ENCODE data around the gene PPCDC.

DNA sequence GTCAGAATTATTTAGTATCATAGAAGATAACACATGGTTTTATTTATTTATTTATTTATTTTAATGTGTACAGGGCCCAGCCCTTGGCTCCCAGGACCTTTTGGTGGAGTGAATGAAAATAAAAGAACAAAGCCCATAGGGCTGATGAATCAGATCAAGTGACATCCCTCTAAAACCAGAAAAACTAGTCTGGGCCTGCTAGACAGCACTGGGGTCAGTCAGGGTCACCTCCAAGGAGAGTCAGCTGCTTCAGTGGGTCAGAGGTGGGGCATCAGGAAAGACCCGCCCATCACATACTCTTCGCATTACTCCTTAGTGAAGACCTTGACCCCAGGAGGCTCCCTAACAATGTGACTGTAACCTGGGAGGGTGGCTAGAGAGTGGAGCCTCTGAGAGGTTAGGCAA lies 12.8 kb downstream of the PPCDC start:
- TF ChIP-seq CREB5 (CRISPR knock-in tag; IDR thresholded peaks at IDR 0.05; ENCODE audit: low read depth), result no peak
- TF ChIP-seq ZNF565 (CRISPR knock-in tag; conservative IDR thresholded peaks at IDR 0.05; ENCODE audit: low read depth), result no peak
- no peak for TF ChIP-seq CSDC2 (CRISPR knock-in tag; IDR thresholded peaks at IDR 0.05)
- TF ChIP-seq, protein P1, sequence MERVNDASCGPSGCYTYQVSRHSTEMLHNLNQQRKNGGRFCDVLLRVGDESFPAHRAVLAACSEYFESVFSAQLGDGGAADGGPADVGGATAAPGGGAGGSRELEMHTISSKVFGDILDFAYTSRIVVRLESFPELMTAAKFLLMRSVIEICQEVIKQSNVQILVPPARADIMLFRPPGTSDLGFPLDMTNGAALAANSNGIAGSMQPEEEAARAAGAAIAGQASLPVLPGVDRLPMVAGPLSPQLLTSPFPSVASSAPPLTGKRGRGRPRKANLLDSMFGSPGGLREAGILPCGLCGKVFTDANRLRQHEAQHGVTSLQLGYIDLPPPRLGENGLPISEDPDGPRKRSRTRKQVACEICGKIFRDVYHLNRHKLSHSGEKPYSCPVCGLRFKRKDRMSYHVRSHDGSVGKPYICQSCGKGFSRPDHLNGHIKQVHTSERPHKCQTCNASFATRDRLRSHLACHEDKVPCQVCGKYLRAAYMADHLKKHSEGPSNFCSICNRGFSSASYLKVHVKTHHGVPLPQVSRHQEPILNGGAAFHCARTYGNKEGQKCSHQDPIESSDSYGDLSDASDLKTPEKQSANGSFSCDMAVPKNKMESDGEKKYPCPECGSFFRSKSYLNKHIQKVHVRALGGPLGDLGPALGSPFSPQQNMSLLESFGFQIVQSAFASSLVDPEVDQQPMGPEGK (CRISPR knock-in tag; IDR thresholded peaks at IDR 0.05; ENCODE audit: borderline replicate concordance), result no peak
